Daoy (cell line): Measurements from ENCODE around the gene MSH3. TPM values are rescaled to one million over a fixed set of nuclear protein-coding genes. Genes with fewer than 3 reads are reported as not detected.
"Not testable (repeated sequence)": the region's sequence is repeated elsewhere in the genome, so short reads cannot be mapped to it uniquely, and the experiment has no call there.

Experiments
- DNase-seq: peaks from one replicate; pipeline ENCODE4 v3.0.0-alpha.2; 2015; ENCODE audit warnings: low read depth
- total RNA-seq: library from RNA; depleted of rRNA; stranded (reverse); fragments of >200 nt; shearing (Covaris generic); gene quantifications from 2 replicates; pipeline ENCODE4 v1.2.3, GENCODE V29; 2014

The MSH3 gene
- total RNA-seq, 1 experiment from 2014 or later = 13.1 TPM

DNA sequence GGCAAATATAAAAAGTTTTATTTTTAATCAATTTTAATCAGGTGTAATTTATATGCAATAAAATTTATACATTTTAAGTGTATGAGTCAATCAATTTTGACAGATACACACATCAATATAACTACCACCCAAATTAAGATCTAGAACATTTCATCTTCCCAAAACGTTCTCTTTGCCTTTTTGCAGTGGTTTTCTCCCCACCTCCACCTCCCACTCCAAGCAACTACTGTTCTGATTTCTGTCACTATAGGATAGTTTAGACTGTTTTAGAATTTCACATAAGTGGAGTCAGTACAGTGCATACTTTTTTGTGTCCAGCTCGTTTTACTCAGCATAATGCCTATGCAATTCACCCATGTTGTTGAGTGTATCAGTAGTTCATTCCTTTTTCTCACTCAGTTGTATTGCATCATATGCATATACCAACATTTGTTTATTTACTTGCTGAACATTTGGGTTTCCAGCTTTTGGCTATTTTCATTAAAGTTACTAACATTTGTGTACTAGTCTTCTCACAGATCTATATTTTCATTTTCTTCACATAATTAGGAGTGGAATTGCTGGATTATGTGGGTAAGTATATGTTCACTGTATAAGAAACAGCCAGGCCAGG lies 52.5 kb downstream of the MSH3 start:
- no peak for DNase-seq

DNA sequence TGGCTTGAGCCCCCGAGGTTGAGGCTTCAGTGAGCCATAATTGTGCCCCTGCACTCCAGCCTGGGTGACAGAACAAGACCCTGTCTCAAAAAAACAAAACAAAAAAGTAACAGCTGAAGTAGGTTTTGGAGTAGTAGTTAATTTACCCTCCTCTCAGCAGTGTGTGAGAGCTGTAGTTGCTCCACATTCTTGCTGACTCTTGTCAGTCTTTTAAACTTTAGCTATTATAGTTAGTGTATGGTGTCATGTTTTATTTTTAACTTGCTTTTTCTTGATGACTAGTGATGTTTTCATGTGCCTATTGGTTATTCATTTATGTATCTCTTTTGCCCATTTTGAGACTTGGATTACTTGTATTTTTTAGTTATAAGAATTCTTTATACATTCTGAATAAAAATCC lies 53.2 kb downstream of the MSH3 start:
- DNase-seq = no peak

DNA sequence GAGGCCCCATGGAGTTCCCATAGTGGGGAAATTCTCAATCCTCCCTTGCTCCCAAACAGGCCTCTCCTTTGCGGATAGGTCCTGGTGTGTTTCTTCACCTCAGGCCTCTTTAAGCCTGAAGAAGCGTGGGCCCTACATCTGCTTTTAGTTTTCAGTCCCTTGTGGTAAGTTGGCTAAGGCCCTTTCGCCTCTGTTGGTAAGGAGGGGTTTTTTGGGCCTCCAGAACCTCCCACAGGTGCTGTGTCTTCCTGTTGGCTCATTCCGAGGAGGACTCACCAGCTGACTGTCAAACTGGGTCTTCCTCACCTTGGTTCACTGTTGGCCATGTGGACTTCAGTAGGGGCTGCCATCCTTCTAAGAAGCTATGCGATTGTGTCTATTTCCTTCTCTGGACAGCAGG lies 56.8 kb downstream of the MSH3 start:
- no peak for DNase-seq

DNA sequence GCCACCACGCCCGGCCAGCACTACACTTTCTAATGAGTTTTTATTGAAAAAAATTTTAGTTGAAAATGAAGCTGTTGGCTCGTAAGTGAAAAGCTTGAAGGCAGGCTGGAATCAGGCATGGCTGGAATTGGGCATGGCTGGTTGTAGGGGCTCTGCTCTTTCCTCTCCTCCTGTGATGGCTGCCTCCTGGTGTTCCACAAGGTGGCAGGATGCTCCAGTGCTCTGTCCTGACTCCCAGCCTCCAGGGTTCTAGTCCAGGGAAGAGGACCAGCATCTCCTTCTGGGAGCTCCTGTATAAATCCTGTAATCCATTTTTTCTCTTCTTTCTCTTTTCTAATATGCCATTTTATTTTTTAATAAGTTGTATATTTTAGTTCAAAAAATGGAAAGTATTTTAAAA lies 57.5 kb downstream of the MSH3 start:
- peak; percentile 55 for DNase-seq

DNA sequence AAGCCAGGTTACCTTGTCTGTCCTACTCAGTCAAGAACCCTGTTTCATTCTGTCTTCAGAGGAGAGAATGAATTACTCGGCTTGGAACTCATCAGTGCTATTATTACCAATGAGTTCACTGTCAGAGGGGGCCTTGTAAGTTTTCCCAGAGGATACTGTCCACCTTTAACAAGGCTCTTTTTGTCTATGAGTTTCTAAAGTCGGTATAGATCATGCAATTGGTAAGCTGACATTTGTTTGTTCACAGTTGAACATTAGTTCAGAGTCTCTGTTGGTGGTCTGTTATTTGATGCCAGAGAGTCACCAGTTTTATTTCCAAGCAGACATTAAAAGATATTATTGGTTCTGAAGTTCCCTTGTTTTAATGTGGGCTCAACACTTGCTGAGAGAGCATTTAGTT lies 58.5 kb downstream of the MSH3 start:
- DNase-seq = no peak

DNA sequence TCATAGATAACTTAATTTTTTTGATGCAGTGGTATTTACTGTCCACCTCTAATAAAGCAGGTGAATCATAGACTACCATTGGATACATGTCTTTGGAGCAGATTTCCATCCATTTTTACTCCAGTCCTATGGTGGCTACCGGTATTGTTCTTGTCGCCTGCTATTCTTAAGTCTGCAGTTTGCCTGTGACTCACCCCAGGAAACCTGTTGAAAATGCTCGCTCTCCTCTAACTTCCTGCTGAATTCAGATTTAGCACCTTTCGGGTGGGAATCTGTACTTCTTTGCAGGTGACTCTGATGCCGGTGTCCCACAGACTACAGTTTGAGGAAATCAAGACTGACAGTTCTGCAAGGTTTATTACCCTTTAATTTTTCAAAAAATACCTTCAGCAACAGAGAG lies 59.2 kb downstream of the MSH3 start:
- DNase-seq = no peak

DNA sequence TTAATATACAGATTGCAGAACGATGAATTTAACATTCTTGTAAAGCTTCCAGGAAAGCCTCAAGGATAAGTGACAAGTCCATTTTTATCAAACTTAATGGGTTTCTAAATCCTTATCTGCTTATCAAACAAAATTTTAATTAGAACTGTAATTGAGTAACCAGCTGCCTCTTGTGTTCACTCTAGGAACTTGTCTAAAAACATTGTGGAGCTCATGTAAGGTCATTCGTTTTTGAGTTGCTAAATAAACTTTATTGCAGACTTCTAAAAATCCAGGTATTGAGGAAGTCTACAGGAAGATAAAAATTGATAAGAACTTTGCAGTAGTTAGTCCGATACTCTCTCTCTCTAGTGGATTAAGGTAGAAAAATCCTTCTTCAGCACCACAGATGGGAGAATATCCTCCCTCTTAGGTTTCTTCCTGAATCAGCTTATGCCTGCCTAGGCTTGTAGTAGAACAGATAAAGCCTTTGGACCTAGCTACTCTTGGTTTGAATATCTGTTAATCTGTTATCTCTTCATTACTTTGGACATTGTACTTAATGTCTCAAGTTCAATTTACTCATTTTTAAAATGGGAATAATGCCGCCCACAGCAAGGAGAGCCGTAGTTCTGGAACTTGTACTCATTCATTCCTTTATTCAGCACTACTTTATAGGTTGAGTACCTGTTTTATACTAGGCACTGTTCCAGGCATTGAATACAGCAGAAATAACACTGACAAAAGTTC lies 60.3 kb downstream of the MSH3 start:
- DNase-seq = no peak

DNA sequence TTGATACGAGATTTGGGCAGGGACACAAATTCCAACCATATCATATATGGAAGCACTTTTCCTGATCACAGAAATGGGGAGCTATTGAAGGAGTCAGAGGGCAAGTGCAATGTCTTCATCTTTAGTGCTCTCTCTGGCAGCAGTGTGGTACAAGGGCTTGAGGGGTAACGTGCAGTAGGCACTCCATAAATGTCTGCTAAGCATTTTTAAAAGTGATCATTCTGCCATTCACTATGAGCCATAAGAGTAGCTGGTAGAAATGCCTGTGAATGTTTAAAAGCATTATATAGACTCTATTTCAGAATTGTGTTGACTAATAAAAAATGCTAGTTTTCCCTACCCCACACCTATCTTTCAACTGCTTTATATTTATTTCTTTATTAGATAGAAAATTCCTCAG lies 61.4 kb downstream of the MSH3 start:
- no peak for DNase-seq

DNA sequence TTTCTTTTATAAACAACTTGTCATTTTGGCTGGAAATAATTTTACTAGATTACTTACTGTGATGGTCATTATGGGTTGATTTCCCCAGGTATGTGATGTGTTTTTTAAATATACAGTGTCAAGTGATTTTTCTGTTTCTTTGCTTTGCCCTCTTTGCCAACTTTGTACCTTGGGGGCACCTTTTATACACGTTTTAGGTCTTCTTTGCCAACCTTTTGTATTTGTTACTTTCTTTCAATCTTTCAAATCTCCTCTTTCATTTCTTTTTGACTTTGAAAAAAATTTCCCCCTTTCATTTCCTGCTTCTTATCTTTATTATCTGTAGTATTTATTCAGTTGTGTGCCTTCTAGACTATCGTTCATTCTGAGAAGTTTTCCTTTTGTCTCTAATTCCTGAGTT lies 65.7 kb downstream of the MSH3 start:
- DNase-seq = no peak

DNA sequence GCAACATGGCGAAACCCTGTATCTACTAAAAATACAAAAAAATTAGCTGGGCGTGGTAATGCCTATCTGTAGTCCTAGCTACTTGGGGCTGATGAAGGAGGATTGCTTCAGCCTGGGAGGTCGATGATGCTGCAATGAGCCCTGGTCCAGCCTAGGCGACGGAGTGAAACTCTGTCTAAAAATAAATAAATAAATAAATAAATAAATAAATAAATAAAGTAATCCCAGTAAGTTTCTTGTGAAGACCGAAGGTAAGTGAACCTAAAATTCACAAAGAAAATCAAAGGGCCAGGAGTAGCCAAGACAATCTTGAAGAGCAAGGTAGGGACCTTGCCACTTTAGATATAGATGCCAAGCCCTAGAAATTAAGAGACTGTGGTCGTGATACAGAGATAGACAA lies 68.5 kb downstream of the MSH3 start:
- DNase-seq = no peak

DNA sequence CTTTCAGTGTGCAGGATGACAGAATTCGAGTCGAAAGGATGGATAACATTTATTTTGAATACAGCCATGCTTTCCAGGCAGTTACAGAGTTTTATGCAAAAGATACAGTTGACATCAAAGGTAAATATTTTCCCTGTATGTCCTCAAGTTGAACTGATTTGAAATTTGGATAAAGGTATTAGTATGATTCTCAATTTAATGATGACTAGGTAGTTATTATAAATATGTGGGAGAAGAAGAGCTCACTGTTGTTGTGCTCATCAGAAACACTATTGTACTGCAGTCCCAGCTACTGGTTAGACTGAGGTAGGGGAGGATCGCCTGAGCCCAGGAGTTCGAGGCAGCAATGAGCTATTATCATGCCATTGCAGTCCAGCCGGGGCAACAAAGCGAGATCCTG lies 71.0 kb downstream of the MSH3 start:
- no peak for DNase-seq

DNA sequence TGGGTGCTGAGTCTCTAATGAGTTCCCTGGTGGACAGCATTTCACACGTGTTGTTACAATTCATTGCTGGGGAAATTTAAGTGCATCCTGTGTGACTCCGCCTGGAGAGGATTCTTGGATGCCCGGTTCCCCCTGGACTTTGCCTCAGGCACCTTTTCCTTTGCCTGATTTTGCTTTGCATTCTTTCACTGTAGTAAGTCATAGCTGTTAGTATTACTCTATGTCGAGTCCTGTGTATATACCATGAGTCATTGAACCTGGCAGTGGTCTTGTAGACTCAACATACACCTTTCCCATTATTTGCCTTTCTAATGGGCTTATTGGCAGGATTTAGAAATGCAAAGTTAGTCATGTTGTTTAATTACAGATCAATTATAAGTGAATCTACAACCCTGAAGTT lies 82.3 kb downstream of the MSH3 start:
- peak; percentile 50 for DNase-seq

DNA sequence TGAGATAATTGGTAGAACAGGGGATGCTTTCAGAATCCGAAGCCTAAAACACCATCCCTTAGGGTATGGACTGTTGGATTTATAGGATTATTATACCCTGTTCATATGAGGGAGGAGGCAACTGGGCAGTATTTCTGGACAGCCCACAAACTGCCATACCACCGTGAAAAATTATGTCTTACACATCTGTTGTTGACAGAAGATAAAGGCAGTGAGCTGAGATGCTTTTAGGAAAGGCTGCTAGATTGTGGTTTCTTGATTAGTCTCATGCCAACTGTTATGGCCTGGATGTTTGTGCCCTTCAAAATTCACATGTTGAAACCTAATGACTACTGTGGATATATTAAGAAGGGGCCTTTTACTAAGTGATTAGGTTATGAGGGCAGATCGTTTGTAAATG lies 84.0 kb downstream of the MSH3 start:
- DNase-seq = no peak

DNA sequence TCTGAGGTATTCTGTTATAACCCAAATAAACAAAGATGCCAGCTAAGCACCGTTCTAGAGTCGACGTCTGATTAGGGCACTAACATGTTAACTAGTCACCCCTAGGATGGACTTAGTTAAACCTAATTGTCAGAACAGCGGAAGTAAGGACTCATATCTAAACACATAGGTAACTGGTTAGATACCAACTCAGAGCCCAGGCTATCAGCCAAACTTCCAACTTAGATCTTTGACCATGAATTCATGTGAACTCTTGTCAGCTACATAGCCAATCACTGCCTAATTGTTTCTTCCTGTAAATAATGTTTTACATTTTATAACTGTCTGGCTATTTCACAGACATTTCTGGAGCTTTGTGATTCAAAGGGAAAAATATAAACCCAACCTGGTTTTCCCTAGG lies 84.6 kb downstream of the MSH3 start:
- no peak for DNase-seq

DNA sequence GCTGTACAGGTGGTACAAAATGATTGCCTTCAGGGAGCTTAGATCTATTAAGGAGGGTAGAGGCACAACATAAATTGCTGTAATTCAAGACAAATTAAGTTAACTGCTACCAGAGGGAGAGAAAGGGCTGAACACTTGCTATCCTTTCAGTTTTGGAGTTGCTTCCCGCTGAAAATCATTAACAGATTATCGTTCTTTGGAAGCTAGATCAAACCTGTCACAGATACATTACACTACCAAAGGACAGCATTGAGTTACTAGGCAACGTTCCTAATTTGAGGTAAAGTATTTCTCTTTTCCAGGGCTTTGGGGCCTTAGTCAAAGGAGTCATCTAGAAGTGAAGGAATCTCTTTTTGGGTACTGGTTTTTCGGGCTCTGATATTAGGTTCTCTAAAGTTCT lies 85.0 kb downstream of the MSH3 start:
- no peak for DNase-seq

DNA sequence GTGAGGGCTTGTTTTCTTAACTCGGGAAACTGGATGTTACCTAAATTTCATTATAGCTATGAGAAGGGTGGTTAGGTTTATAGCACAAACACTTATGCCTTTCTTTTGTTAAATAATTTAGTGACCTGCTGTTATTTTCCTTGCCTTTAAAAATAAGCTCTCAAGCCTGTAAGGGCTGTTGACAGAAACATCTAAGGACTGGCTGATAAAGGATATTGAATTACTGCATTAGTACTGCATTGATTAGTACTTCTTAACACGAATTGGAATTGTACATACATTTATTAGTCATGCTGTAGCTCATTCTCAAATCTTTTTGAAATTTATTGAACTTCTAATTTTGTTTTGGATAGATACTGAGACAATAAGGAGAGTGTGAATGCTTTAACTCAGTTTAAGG lies 85.4 kb downstream of the MSH3 start:
- no peak for DNase-seq

DNA sequence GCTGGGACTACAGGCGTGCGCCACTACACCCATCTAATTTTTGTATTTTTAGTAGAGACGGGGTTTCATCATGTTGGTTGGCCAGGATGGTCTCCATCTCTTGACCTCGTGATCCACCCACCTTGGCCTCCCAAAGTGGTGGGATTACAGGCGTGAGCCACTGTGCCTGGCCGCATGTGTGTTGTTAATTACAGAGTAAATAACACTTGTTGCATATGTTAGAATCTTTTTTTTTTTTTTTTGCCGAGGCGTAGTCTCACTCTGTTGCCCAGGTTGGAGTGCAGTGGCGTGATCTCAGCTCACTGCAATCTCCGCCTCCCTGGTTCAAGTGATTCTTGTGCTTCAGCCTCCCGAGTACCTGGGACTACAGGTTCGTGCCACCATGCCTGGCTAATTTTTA lies 86.0 kb downstream of the MSH3 start:
- DNase-seq = not testable (repeated sequence)

DNA sequence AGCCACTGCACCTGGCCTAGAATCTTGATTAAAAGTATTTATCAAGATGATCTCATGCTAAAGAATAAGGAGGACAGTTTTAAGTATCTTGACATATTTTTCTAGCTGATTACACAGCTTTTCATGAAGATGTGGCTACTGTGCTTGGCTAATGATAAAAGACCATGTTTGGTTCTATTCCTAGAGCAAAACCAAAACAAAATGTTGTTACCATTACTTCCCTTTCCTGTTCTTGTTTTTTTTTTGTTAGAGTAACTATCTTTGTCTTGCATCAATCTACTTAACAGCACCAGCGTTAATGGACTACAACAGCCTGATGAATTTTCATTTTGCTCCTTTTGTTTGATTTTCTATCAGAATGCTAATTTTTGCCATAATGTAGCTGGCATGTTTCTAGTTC lies 86.5 kb downstream of the MSH3 start:
- DNase-seq = no peak

DNA sequence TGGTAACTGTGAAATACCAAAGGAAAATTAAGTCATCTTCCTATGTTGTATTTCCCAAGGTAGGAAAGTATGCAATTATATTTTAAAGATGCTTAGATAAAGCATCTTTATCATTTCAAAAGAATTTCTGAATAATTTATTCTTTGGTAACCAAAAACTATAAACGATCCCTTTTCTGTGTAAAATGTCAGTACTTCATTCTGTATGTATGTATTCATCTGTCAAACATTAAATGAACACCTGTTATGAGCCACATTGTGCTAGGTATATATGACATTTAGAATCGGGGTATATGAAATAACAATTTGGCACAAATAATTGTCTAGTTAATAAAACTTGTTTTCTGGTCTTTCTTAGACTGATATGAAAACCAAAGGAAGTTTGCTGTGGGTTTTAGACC lies 89.7 kb downstream of the MSH3 start:
- no peak for DNase-seq

DNA sequence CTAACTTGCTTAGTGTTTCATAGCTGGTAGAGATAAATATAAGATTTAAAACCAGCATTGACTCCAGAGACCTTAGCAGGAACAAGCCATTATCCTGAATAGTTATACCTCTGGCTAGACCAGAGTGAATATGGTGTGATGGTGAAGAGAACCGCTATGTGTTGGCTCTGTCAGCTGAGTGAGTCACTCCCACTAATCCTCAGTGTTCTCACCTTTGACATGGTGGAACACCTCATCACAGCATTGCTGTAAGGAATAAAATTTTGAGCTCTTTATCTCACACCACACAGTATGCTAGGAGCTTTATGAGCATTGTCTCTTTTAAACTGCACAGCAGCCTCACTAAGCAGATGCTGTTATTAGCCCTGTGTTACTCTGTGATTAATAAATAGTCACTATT lies 91.0 kb downstream of the MSH3 start:
- DNase-seq = peak; percentile 68

DNA sequence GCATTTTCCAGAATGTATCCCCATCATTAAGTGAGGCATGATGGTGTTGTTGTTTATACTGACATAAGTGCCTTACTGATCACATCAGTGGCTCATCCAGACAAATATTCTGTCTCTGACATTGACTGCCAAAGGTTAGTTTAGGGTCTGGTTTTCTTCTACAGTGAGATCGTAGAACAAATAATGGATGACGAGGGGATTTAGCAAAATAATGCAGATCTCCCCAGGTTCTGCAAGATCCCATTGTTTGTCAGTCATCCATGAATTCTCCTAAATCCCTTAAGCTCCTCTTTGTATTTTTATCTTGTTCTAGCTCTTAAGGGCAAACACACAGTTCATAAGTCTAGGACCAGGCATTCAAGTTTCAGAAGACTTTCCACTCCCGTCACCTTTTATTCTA lies 93.5 kb downstream of the MSH3 start:
- no peak for DNase-seq

DNA sequence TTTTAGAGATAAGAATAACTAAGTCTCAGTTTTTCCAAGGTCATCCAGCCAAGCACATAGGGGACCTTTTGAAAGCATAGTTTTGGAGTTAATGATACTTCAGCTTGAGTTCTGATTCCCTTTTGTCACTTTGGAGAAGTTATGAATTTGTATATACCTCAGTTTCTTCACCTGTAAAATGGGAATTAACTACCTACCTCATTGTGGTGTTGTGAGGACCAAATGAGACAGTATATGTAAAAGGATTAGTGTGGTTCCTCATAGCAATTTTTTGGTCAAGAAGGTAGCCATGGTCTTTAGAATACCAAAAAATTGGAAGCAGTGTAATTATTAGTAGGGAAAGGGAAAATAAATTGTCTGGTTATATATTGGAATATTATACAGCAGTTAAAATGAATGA lies 98.0 kb downstream of the MSH3 start:
- DNase-seq = no peak

DNA sequence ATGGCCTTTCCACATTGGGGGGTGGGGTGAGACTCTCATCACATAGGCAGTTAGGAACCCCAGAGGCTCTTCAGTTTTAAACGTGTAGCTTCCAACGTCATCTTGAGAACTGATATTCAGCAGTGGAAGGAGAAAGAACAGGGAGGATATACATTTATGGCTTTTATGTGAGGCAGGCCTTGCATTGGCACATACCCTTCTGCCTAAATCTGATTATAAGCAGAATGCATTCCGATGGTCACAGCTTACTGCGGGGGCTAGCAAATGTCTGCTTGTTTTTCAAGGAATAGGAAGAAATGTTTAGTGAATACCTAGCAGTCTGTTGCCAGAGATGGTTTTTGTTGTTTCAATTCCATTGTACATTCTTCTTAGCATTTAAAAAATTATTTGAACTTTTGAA lies 99.3 kb downstream of the MSH3 start:
- no peak for DNase-seq

DNA sequence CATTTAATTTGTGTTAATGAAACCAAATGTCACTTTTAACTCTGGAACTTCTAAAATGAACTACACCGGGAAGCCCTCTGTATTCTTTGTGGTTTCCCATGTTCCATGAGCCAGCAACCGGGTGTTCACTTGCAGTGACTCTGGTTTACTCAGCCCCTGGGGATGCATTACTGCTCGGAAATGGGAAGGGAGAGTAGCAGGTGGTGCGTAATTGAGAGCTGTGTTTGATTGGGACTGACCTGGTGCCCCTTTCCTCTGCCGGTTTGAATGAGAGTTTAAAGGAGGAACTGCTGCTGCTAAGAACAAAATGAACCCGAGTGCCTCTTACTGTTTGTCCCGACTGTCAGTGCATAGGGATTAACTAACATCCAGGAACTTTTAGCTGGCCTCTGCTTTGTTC lies 100.4 kb downstream of the MSH3 start:
- DNase-seq = peak; percentile 57
